Fibroblast of lung (primary cell): ENCODE results near the gene METTL4. TPM values are rescaled to one million over a fixed set of nuclear protein-coding genes. Genes with fewer than 3 reads are reported as not detected.
A peak's percentile ranks its signal among the peaks of the same experiment; 100 is the strongest.

Experiments
- DNase-seq, 2 donors: peaks; one replicate each; pipeline versions ENCODE4 v3.0.0 to v3.0.0-alpha.2; 2010; ENCODE audit warnings: low read depth in 2 of 2
- H2AFZ ChIP-seq: 2 replicates; pipeline ENCODE4 v1.5.1; 2012; ENCODE audit warnings: low read length, control low read depth, inconsistent platforms
- H3K27ac ChIP-seq: 2 replicates; pipeline ENCODE4 v1.5.1; 2011; ENCODE audit warnings: low read length, control low read depth; ENCODE audit not compliant: insufficient read depth
- H3K27me3 ChIP-seq: 2 replicates; pipeline ENCODE4 v1.5.1; 2011; ENCODE audit warnings: mild to moderate bottlenecking, low read length; ENCODE audit not compliant: control insufficient read depth, insufficient read depth
- H3K36me3 ChIP-seq: 2 replicates; pipeline ENCODE4 v1.5.1; 2011; ENCODE audit warnings: low read length; ENCODE audit not compliant: control insufficient read depth, insufficient read depth
- H3K4me1 ChIP-seq: 2 replicates; pipeline ENCODE4 v1.5.1; 2011; ENCODE audit warnings: low read length; ENCODE audit not compliant: control insufficient read depth, insufficient read depth; ENCODE audit errors: extremely low read depth
- H3K4me2 ChIP-seq: 2 replicates; pipeline ENCODE4 v1.5.1; 2011; ENCODE audit warnings: low read length, control low read depth; ENCODE audit not compliant: insufficient read depth; ENCODE audit errors: extremely low read depth
- H3K4me3 ChIP-seq, 4 experiments: fragments of 200-600 bp in 1 of 4; sonication (generic) in 1 of 4; replicated peaks in 1 of 4; 2 replicates each; pipeline ENCODE4 v1.5.1; 2011 to 2016; ENCODE audit warnings: low read length in 4 of 4, low read depth in 3 of 4, mild to moderate bottlenecking in 3 of 4, control low read depth in 2 of 4, inconsistent platforms in 1 of 4, mixed read lengths in 1 of 4; ENCODE audit not compliant: insufficient read depth in 1 of 4; ENCODE audit errors: control extremely low read depth in 1 of 4
- H3K79me2 ChIP-seq: 2 replicates; pipeline ENCODE4 v1.5.1; 2012; ENCODE audit warnings: mild to moderate bottlenecking, low read length, inconsistent platforms; ENCODE audit not compliant: control insufficient read depth, insufficient read depth
- H3K9ac ChIP-seq: 2 replicates; pipeline ENCODE4 v1.5.1; 2011; ENCODE audit warnings: mild to moderate bottlenecking, low read length, control low read depth; ENCODE audit not compliant: insufficient read depth
- H3K9me3 ChIP-seq: 2 replicates; pipeline ENCODE4 v1.5.1; 2012; ENCODE audit warnings: low read depth, low read length; ENCODE audit not compliant: control insufficient read depth, insufficient read depth
- H4K20me1 ChIP-seq: 2 replicates; pipeline ENCODE4 v1.5.1; 2011; ENCODE audit warnings: low read length; ENCODE audit not compliant: control insufficient read depth, insufficient read depth; ENCODE audit errors: extremely low read depth
- EZH2 ChIP-seq: IDR thresholded peaks from 2 replicates; pipeline ENCODE4 v1.5.1; 2012; ENCODE audit warnings: low read length, control low read depth, mild to moderate bottlenecking; ENCODE audit errors: missing control alignments
- polyA plus RNA-seq, 2 donors: library from polyadenylated mRNA; depleted of rRNA in 1 of 2; stranded (reverse) in 1 of 2; unstranded in 1 of 2; fragments of >200 nt; gene quantifications; 2 replicates each; pipeline ENCODE4 v1.2.1, GENCODE V29; 2011 to 2012; ENCODE audit warnings: missing spikeins in 1 of 2
- total RNA-seq: library from RNA; depleted of rRNA; stranded (reverse); fragments of >200 nt; gene quantifications from 2 replicates; pipeline ENCODE4 v1.2.1, GENCODE V29; 2014
- TF ChIP-seq, protein P1 (sequence below), 2 donors: IDR thresholded peaks in 1 of 2; conservative IDR thresholded peaks in 1 of 2; 1 replicate in 1 of 2; 2 replicates in 1 of 2; pipeline ENCODE4 v1.5.1; 2011 to 2012; ENCODE audit warnings: low read length in 2 of 2, control low read depth in 1 of 2, inconsistent platforms in 1 of 2, low read depth in 1 of 2, mild to moderate bottlenecking in 1 of 2

Gene METTL4
- total and polyA plus RNA-seq, 2 donors (not counting 1 experiment from before 2014, with no cell fraction given) = 8.0 to 12.2 TPM

DNA sequence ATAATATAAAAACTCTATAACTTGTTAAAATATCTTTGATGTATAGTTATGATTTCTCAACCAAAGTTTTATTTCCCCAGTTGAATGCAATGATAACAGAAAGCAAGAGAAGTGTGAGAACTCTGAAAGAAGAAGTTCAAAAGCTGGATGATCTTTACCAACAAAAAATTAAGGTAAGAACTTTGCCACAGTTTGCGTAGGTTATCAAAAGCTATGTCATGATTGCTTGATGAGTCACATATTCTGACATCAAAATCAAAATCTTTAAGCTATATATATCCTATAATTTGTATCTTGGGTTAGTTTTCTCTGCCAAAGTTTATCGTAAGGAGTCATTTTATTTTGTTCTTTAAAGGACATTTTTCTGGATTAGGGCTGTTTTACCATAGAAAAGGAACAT, 35.0 kb upstream of the METTL4 start:
- H3K36me3 ChIP-seq = peaks cover 4% of the 10 kb centered on the region
- H3K4me3 ChIP-seq = no peak overlapping the region
- TF ChIP-seq, protein P1, sequence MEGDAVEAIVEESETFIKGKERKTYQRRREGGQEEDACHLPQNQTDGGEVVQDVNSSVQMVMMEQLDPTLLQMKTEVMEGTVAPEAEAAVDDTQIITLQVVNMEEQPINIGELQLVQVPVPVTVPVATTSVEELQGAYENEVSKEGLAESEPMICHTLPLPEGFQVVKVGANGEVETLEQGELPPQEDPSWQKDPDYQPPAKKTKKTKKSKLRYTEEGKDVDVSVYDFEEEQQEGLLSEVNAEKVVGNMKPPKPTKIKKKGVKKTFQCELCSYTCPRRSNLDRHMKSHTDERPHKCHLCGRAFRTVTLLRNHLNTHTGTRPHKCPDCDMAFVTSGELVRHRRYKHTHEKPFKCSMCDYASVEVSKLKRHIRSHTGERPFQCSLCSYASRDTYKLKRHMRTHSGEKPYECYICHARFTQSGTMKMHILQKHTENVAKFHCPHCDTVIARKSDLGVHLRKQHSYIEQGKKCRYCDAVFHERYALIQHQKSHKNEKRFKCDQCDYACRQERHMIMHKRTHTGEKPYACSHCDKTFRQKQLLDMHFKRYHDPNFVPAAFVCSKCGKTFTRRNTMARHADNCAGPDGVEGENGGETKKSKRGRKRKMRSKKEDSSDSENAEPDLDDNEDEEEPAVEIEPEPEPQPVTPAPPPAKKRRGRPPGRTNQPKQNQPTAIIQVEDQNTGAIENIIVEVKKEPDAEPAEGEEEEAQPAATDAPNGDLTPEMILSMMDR (conservative IDR thresholded peaks at IDR 0.05 in 1 of 2, IDR thresholded peaks at IDR 0.05 in 1 of 2; ENCODE audit: low read depth in 1 of 2, low read length in 2 of 2) = no peak
- no peak for TF ChIP-seq EZH2
- H3K9me3 ChIP-seq = no peaks in the 10 kb centered on the region
- no peak overlapping the region for H3K9ac ChIP-seq
- H2AFZ ChIP-seq = peak overlapping the region; percentile 45
- peak overlapping the region; percentile 18 for H3K27ac ChIP-seq
- H3K4me2 ChIP-seq = peak overlapping the region; percentile 40
- DNase-seq = peak in 1 of 2 donors; percentile 19
- no peaks in the 10 kb centered on the region for H3K27me3 ChIP-seq
- H3K79me2 ChIP-seq = no peaks in the 10 kb centered on the region
- no peaks in the 10 kb centered on the region for H4K20me1 ChIP-seq
- no peaks in the 10 kb centered on the region for H3K4me1 ChIP-seq

DNA sequence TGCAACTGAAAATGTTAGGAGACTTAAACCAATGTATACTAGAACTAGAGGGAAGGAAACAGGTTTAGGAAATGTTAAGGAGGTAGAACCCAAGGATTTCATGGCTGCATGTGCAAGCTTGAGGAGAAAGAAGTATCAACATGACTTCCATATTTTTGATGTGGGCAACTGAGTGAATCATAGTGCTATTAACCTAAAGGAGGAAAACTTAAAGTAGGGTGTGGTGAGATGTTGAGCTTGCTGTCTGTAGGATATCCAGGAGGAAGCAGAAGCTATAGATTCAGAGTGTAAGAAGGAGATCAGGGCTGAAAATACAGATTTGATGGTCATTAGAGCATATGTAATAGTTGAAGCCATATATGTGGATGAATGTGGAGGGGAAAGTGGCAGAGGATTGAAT, 31.5 kb upstream of the METTL4 start:
- Histone ChIP-seq H3K9ac (no peak overlapping the region), H3K9me3 (no peaks in the 10 kb centered on the region), H3K4me1 (no peaks in the 10 kb centered on the region), H3K27me3 (no peaks in the 10 kb centered on the region), H3K27ac (no peak overlapping the region), H3K79me2 (no peaks in the 10 kb centered on the region), H3K4me3 (no peak overlapping the region), H2AFZ (peak overlapping the region; percentile 46), H4K20me1 (no peaks in the 10 kb centered on the region), H3K4me2 (no peak overlapping the region), H3K36me3 (no peaks in the 10 kb centered on the region)
- no peak for TF ChIP-seq EZH2
- TF ChIP-seq, protein P1 (conservative IDR thresholded peaks at IDR 0.05 in 1 of 2, IDR thresholded peaks at IDR 0.05 in 1 of 2; ENCODE audit: low read depth in 1 of 2, low read length in 2 of 2) = no peak
- no peak for DNase-seq

DNA sequence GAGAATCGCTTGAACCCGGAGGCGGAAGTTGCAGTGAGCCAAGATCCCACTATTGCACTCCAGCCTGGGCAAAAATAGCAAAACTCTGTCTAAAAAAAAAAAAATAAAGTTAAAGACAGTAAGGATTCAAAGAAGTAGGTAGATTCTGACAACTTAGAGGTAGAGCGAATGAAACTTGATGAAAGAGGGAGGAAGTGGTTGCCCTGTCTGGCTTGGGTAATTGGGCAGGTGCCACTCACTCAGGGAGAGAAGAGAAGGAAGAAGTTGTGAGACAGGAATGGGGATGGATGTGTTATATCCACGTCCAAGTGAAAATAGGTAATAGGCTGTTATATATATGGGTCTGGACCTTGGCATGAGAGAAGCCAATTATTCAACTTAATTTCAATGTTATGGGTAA, 26.3 kb upstream of the METTL4 start:
- Histone ChIP-seq H3K27ac (no peak overlapping the region), H3K4me1 (peaks cover 2% of the 10 kb centered on the region), H3K4me3 (no peak overlapping the region), H3K9ac (no peak overlapping the region), H3K27me3 (no peaks in the 10 kb centered on the region), H3K79me2 (no peaks in the 10 kb centered on the region), H4K20me1 (no peaks in the 10 kb centered on the region), H3K36me3 (no peaks in the 10 kb centered on the region), H3K9me3 (no peaks in the 10 kb centered on the region), H3K4me2 (no peak overlapping the region), H2AFZ (no peak overlapping the region)
- DNase-seq = no peak
- TF ChIP-seq, protein P1 (conservative IDR thresholded peaks at IDR 0.05 in 1 of 2, IDR thresholded peaks at IDR 0.05 in 1 of 2; ENCODE audit: low read depth in 1 of 2, low read length in 2 of 2) = no peak
